Smooth muscle cell (in vitro differentiated cells): ENCODE data around the gene LYRM1. TPM values are rescaled to one million over a fixed set of nuclear protein-coding genes. Genes with fewer than 3 reads are reported as not detected.

Experiments
- DNase-seq: peaks from one replicate; lab custom pipeline; 2025; ENCODE audit not compliant: unreplicated experiment; lab: John Stamatoyannopoulos, UW
- H2AFZ ChIP-seq: fragments of 200-600 bp; sonication (generic); 2 replicates; pipeline ENCODE4 v1.6.0; 2016; ENCODE audit warnings: antibody characterized with exemption, low read depth, mild to moderate bottlenecking
- H3F3A ChIP-seq: fragments of 200-600 bp; sonication (generic); 2 replicates; pipeline ENCODE4 v1.6.0; 2017; ENCODE audit warnings: antibody characterized with exemption, low read depth
- H3K27ac ChIP-seq: fragments of 200-600 bp; sonication (generic); 2 replicates; pipeline ENCODE4 v1.5.1; 2016; ENCODE audit warnings: low read depth, mild to moderate bottlenecking
- H3K27me3 ChIP-seq: fragments of 200-600 bp; sonication (generic); 2 replicates; pipeline ENCODE4 v1.6.1; 2016; ENCODE audit warnings: low read depth, mild to moderate bottlenecking
- H3K36me3 ChIP-seq: fragments of 200-600 bp; sonication (generic); 2 replicates; pipeline ENCODE4 v1.5.1; 2016; ENCODE audit warnings: low read depth
- H3K4me1 ChIP-seq: fragments of 200-600 bp; sonication (generic); 2 replicates; pipeline ENCODE4 v1.5.1; 2016; ENCODE audit warnings: low read depth
- H3K4me2 ChIP-seq: fragments of 200-600 bp; sonication (generic); 2 replicates; pipeline ENCODE4 v1.6.0; 2016; ENCODE audit warnings: mild to moderate bottlenecking
- H3K4me3 ChIP-seq: fragments of 200-600 bp; sonication (generic); 2 replicates; pipeline ENCODE4 v1.5.1; 2016; ENCODE audit warnings: mild to moderate bottlenecking
- H3K79me2 ChIP-seq: fragments of 200-600 bp; sonication (generic); 2 replicates; pipeline ENCODE4 v1.6.0; 2016; ENCODE audit warnings: low read depth, mild to moderate bottlenecking
- H3K9ac ChIP-seq: fragments of 200-600 bp; sonication (generic); 2 replicates; pipeline ENCODE4 v1.6.0; 2016; ENCODE audit warnings: low read depth
- H3K9me3 ChIP-seq: fragments of 200-600 bp; sonication (generic); replicated peaks from 2 replicates; pipeline ENCODE4 v1.5.1; 2016; ENCODE audit warnings: low read depth
- H4K20me1 ChIP-seq: fragments of 200-600 bp; sonication (generic); 2 replicates; pipeline ENCODE4 v1.6.0; 2016; ENCODE audit warnings: low read depth
- CTCF ChIP-seq: fragments of 200-600 bp; sonication (generic); IDR thresholded peaks from 2 replicates; pipeline ENCODE4 v1.5.1; 2017; ENCODE audit warnings: borderline replicate concordance, mild to moderate bottlenecking, antibody characterized with exemption; ENCODE audit not compliant: insufficient read depth, poor library complexity, severe bottlenecking
- WGBS: methylation state at CpG from one replicate; pipeline ENCODE4 v1.1.7; 2016; ENCODE audit warnings: low lambda C conversion rate; 5-methylcytosine and 5-hydroxymethylcytosine counted together
- polyA plus RNA-seq: library from polyadenylated mRNA; unstranded; fragments of >200 nt; fragmentation: Nextera tagmentation; extraction: Ambion mirVana; gene quantifications from 2 replicates; pipeline ENCODE4 v1.2.1, GENCODE V29; 2016
- total RNA-seq: library from RNA; depleted of rRNA; stranded (reverse); fragments of >200 nt; gene quantifications from 2 replicates; pipeline ENCODE4 v1.2.3, GENCODE V29; 2014

Gene LYRM1
- total and polyA plus RNA-seq, 2 experiments from 2014 or later: 10.2 to 15.3 TPM

- no peak overlapping the region for H3K27ac ChIP-seq
- no peaks in the 10 kb centered on the region for H4K20me1 ChIP-seq
- no peak overlapping the region for H3K4me2 ChIP-seq
- no peaks in the 10 kb centered on the region for H3K36me3 ChIP-seq
- H3K27me3 ChIP-seq: no peaks in the 10 kb centered on the region
- DNase-seq: no peak
- TF ChIP-seq CTCF: no peak
- H3K4me1 ChIP-seq: no peaks in the 10 kb centered on the region
- no peaks in the 10 kb centered on the region for H3K9me3 ChIP-seq
- H2AFZ ChIP-seq: no peak overlapping the region
- H3K79me2 ChIP-seq: no peaks in the 10 kb centered on the region
- H3K9ac ChIP-seq: no peak overlapping the region
- H3F3A ChIP-seq: no peaks in the 10 kb centered on the region
- H3K4me3 ChIP-seq: no peak overlapping the region
Measured at GRCh38 chr16:20939611-20940010, 39.0 kb downstream of the LYRM1 start.

- no peak for TF ChIP-seq CTCF
- no peak for DNase-seq
- Histone ChIP-seq H3K9me3 (no peaks in the 10 kb centered on the region), H3K79me2 (no peaks in the 10 kb centered on the region), H3K27ac (no peak overlapping the region), H3F3A (no peaks in the 10 kb centered on the region), H4K20me1 (no peaks in the 10 kb centered on the region), H3K4me2 (no peak overlapping the region), H2AFZ (no peak overlapping the region), H3K4me1 (no peaks in the 10 kb centered on the region), H3K36me3 (no peaks in the 10 kb centered on the region), H3K4me3 (no peak overlapping the region), H3K9ac (no peak overlapping the region), H3K27me3 (no peaks in the 10 kb centered on the region)
- 87% methylated on average over 6 of the region's 6 CpGs for WGBS
Measured at GRCh38 chr16:20940871-20941635, 40.5 kb downstream of the LYRM1 start.

- 97% methylated on average over 6 of the region's 6 CpGs for WGBS
- Histone ChIP-seq H3K9ac (no peak overlapping the region), H3K9me3 (no peaks in the 10 kb centered on the region), H3K27me3 (no peaks in the 10 kb centered on the region), H3K4me3 (no peak overlapping the region), H4K20me1 (no peaks in the 10 kb centered on the region), H3K79me2 (no peaks in the 10 kb centered on the region), H3F3A (no peaks in the 10 kb centered on the region), H3K36me3 (no peaks in the 10 kb centered on the region), H3K27ac (no peak overlapping the region), H3K4me1 (no peaks in the 10 kb centered on the region), H3K4me2 (no peak overlapping the region), H2AFZ (no peak overlapping the region)
- no peak for TF ChIP-seq CTCF
- no peak for DNase-seq
Measured at GRCh38 chr16:20941636-20941926, 41.0 kb downstream of the LYRM1 start.

GRCh38 chr16:20942256-20942655 lies 41.7 kb downstream of the LYRM1 start:
- Histone ChIP-seq H3K27me3 (no peaks in the 10 kb centered on the region), H4K20me1 (no peaks in the 10 kb centered on the region), H3K9ac (no peak overlapping the region), H3F3A (no peaks in the 10 kb centered on the region), H2AFZ (no peak overlapping the region), H3K4me3 (no peak overlapping the region), H3K27ac (no peak overlapping the region), H3K4me1 (no peaks in the 10 kb centered on the region), H3K36me3 (no peaks in the 10 kb centered on the region), H3K4me2 (no peak overlapping the region), H3K79me2 (no peaks in the 10 kb centered on the region), H3K9me3 (no peaks in the 10 kb centered on the region)
- no peak for DNase-seq
- TF ChIP-seq CTCF: no peak
- 76% methylated on average over 4 of the region's 4 CpGs for WGBS
